ENCODE data around the gene THBS3. TPM values are rescaled to one million over a fixed set of nuclear protein-coding genes. Genes with fewer than 3 reads are reported as not detected.
A peak's percentile ranks its signal among the peaks of the same experiment; 100 is the strongest.

The THBS3 gene
- total and polyA plus RNA-seq, 9 of the 15 experiments (the other 6 are each of a cell fraction or from before 2014, with no cell fraction given), result 0.59 to 8.3 (median 3.2) TPM

DNA sequence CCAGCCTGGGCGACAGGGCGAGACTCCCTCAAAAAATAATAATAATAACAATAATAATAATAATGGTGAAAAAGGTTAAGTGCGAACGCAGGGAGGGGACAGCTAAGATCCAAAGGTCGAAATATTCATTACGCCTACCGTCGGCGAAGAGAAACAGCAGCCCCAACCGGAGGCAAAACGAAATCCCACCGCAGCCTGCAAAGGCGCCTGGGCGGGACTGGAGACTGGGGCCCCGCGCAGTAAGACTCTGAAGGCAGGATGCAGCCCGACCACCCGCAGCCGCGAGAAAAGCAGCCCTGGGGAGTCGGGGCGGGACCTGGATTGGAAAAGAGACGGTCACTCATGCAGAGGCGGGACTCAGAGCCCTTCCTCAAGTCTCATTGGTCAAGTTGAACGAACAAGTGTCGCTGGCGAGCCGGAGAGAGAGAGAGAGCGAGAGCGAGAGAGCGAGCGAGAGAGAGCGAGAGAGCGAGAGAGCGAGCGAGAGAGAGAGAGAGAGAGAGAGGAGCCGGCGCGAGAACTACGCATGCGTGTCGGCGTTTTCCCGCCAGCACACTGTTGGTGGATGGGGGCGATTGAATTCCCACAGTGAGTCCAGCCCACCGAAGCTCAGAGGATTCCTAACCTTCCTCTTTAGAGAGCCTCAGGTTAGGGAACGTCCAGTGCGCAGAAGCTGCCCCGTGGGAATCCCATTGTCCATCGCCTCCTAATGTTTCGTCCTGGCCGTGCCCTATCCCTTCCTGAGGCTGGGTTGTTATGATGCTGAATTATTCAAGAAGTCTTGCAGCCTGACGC is 36.9 kb upstream of the THBS3 start (continued):
- peak; percentile 89 for TF ChIP-seq TFAP4 (CRISPR knock-in tag; IDR thresholded peaks at IDR 0.05; ENCODE audit: borderline replicate concordance)
- peak; percentile 89 for TF ChIP-seq MTA2 (IDR thresholded peaks at IDR 0.05; ENCODE audit: low read depth)
- TF ChIP-seq E2F3 (CRISPR knock-in tag; IDR thresholded peaks at IDR 0.05), result peak; percentile 100
- TF ChIP-seq CEBPG (CRISPR knock-in tag; IDR thresholded peaks at IDR 0.05), result no peak
- TF ChIP-seq CEBPG (tag; conservative IDR thresholded peaks at IDR 0.05 in 1 of 2, IDR thresholded peaks at IDR 0.05 in 1 of 2), result no peak
- TF ChIP-seq E2F6 (IDR thresholded peaks at IDR 0.05; ENCODE audit: borderline replicate concordance in 1 of 2, extremely low read depth in 1 of 2, insufficient read depth in 1 of 2, insufficient read length in 1 of 2, low read depth in 1 of 2, low read length in 1 of 2, poor library complexity in 1 of 2, severe bottlenecking in 1 of 2), result peak; percentile 98
- TF ChIP-seq, protein P1, sequence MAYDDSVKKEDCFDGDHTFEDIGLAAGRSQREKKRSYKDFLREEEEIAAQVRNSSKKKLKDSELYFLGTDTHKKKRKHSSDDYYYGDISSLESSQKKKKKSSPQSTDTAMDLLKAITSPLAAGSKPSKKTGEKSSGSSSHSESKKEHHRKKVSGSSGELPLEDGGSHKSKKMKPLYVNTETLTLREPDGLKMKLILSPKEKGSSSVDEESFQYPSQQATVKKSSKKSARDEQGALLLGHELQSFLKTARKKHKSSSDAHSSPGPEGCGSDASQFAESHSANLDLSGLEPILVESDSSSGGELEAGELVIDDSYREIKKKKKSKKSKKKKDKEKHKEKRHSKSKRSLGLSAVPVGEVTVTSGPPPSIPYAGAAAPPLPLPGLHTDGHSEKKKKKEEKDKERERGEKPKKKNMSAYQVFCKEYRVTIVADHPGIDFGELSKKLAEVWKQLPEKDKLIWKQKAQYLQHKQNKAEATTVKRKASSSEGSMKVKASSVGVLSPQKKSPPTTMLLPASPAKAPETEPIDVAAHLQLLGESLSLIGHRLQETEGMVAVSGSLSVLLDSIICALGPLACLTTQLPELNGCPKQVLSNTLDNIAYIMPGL (CRISPR knock-in tag; IDR thresholded peaks at IDR 0.05), result no peak
- no peak for TF ChIP-seq CEBPB (tag; IDR thresholded peaks at IDR 0.05)
- no peak for TF ChIP-seq ZC3H11A (IDR thresholded peaks at IDR 0.05; ENCODE audit: low read depth, low read length)
- TF ChIP-seq KLF13 (tag; IDR thresholded peaks at IDR 0.05; ENCODE audit: borderline replicate concordance, low read depth), result peak; percentile 88; the same call in 1 of the 2 replicates
- peak; percentile 96 for TF ChIP-seq ZZZ3 (IDR thresholded peaks at IDR 0.05)
- TF ChIP-seq ATF3 (IDR thresholded peaks at IDR 0.05), result no peak
- peak; percentile 93 for TF ChIP-seq ATF3 (CRISPR knock-in tag; conservative IDR thresholded peaks at IDR 0.05)
- TF ChIP-seq, protein P2, sequence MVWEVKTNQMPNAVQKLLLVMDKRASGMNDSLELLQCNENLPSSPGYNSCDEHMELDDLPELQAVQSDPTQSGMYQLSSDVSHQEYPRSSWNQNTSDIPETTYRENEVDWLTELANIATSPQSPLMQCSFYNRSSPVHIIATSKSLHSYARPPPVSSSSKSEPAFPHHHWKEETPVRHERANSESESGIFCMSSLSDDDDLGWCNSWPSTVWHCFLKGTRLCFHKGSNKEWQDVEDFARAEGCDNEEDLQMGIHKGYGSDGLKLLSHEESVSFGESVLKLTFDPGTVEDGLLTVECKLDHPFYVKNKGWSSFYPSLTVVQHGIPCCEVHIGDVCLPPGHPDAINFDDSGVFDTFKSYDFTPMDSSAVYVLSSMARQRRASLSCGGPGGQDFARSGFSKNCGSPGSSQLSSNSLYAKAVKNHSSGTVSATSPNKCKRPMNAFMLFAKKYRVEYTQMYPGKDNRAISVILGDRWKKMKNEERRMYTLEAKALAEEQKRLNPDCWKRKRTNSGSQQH (CRISPR knock-in tag; IDR thresholded peaks at IDR 0.05), result peak; percentile 97
- peak; percentile 71 for TF ChIP-seq EP300 (IDR thresholded peaks at IDR 0.05; ENCODE audit: low read length)
- TF ChIP-seq, protein P3, sequence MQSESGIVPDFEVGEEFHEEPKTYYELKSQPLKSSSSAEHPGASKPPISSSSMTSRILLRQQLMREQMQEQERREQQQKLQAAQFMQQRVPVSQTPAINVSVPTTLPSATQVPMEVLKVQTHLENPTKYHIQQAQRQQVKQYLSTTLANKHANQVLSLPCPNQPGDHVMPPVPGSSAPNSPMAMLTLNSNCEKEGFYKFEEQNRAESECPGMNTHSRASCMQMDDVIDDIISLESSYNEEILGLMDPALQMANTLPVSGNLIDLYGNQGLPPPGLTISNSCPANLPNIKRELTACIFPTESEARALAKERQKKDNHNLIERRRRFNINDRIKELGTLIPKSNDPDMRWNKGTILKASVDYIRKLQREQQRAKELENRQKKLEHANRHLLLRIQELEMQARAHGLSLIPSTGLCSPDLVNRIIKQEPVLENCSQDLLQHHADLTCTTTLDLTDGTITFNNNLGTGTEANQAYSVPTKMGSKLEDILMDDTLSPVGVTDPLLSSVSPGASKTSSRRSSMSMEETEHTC (IDR thresholded peaks at IDR 0.05), result no peak; the same call in 1 of the 2 replicates
